ENCODE data around the gene RTRAF. TPM values are rescaled to one million over a fixed set of nuclear protein-coding genes. Genes with fewer than 3 reads are reported as not detected.
A peak's percentile ranks its signal among the peaks of the same experiment; 100 is the strongest.

RTRAF gene
- polyA plus RNA-seq, 1 donor (not counting 4 experiments of a cell fraction or from before 2014, with no cell fraction given): 255 TPM

GRCh38 chr14:51990488-51990887 lies 1.1 kb downstream of the RTRAF start:
- H3K79me2 ChIP-seq (ENCODE audit: control insufficient read depth, insufficient read depth, low read length): peaks cover 44% of the 10 kb centered on the region
- TF ChIP-seq EZH2 (IDR thresholded peaks at IDR 0.05; ENCODE audit: low read length): no peak
- TF ChIP-seq CTCF (optimal IDR thresholded peaks at IDR 0.05 in 1 of 3, IDR thresholded peaks at IDR 0.05 in 1 of 3, conservative IDR thresholded peaks at IDR 0.05 in 1 of 3; ENCODE audit: extremely low read depth in 1 of 3, insufficient read depth in 2 of 3, low read length in 3 of 3): no peak
- H3K27ac ChIP-seq (ENCODE audit: control insufficient read depth, insufficient read depth, low read length): peak overlapping the region; percentile 72
- DNase-seq (ENCODE audit: low read depth, low spot score): no peak
- dilution Hi-C loops (cut with MboI; ENCODE audit: extremely low pct_ligation_motif_present, low sequenced_read_pairs): no loop called here
- H3K9me3 ChIP-seq (ENCODE audit: control insufficient read depth, low read depth, low read length): no peaks in the 10 kb centered on the region
- H3K9ac ChIP-seq (ENCODE audit: control insufficient read depth, extremely low read depth, insufficient read depth, low read length): peak overlapping the region; percentile 77
- no peaks in the 10 kb centered on the region for H3K27me3 ChIP-seq (ENCODE audit: control insufficient read depth, extremely low read depth, insufficient read depth, low read length)
- H3K4me3 ChIP-seq (ENCODE audit: control insufficient read depth in 2 of 3, extremely low read depth in 1 of 3, insufficient read depth in 2 of 3, low read depth in 1 of 3, low read length in 3 of 3): peak overlapping the region; percentile 80 to 95 (median 92)
- peaks cover 5 to 13% of the 10 kb centered on the region in 2 experiments for H3K36me3 ChIP-seq (ENCODE audit: control insufficient read depth in 2 of 2, extremely low read depth in 1 of 2, insufficient read depth in 2 of 2, low read length in 2 of 2)
- H3K4me2 ChIP-seq (ENCODE audit: control insufficient read depth, extremely low read depth, insufficient read depth, low read depth, low read length): peak overlapping the region; percentile 82
- no peak for FAIRE-seq
- no peak overlapping the region for H2AFZ ChIP-seq (ENCODE audit: control insufficient read depth, low read length)
- H4K20me1 ChIP-seq (ENCODE audit: control insufficient read depth, extremely low read depth, insufficient read depth, low read length): no peaks in the 10 kb centered on the region
- no peaks in the 10 kb centered on the region for H3K9me1 ChIP-seq (ENCODE audit: control insufficient read depth, extremely low read depth, insufficient read depth, low read length)
- H3K4me1 ChIP-seq (ENCODE audit: control insufficient read depth, extremely low read depth, insufficient read depth, low read length): peaks cover 9% of the 10 kb centered on the region

GRCh38 chr14:51993285-51993920 lies 4.1 kb downstream of the RTRAF start:
- Histone ChIP-seq H3K9me1 (ENCODE audit: control insufficient read depth, extremely low read depth, insufficient read depth, low read length) (no peaks in the 10 kb centered on the region), H3K36me3 (ENCODE audit: control insufficient read depth in 2 of 2, extremely low read depth in 1 of 2, insufficient read depth in 2 of 2, low read length in 2 of 2) (peaks cover 5 to 18% of the 10 kb centered on the region in 2 experiments), H3K4me1 (ENCODE audit: control insufficient read depth, extremely low read depth, insufficient read depth, low read length) (peaks cover 9% of the 10 kb centered on the region), H3K9ac (ENCODE audit: control insufficient read depth, extremely low read depth, insufficient read depth, low read length) (no peak overlapping the region), H4K20me1 (ENCODE audit: control insufficient read depth, extremely low read depth, insufficient read depth, low read length) (no peaks in the 10 kb centered on the region), H3K27ac (ENCODE audit: control insufficient read depth, insufficient read depth, low read length) (no peak overlapping the region), H3K9me3 (ENCODE audit: control insufficient read depth, low read depth, low read length) (no peaks in the 10 kb centered on the region), H3K4me2 (ENCODE audit: control insufficient read depth, extremely low read depth, insufficient read depth, low read depth, low read length) (no peak overlapping the region), H3K4me3 (ENCODE audit: control insufficient read depth in 2 of 3, extremely low read depth in 1 of 3, insufficient read depth in 2 of 3, low read depth in 1 of 3, low read length in 3 of 3) (no peak overlapping the region), H2AFZ (ENCODE audit: control insufficient read depth, low read length) (no peak overlapping the region), H3K79me2 (ENCODE audit: control insufficient read depth, insufficient read depth, low read length) (peaks cover 53% of the 10 kb centered on the region), H3K27me3 (ENCODE audit: control insufficient read depth, extremely low read depth, insufficient read depth, low read length) (no peaks in the 10 kb centered on the region)
- dilution Hi-C loops (cut with MboI; ENCODE audit: extremely low pct_ligation_motif_present, low sequenced_read_pairs): no loop called here
- no peak for DNase-seq (ENCODE audit: low read depth, low spot score)
- no peak for TF ChIP-seq EZH2 (IDR thresholded peaks at IDR 0.05; ENCODE audit: low read length)
- TF ChIP-seq CTCF (optimal IDR thresholded peaks at IDR 0.05 in 1 of 3, IDR thresholded peaks at IDR 0.05 in 1 of 3, conservative IDR thresholded peaks at IDR 0.05 in 1 of 3; ENCODE audit: extremely low read depth in 1 of 3, insufficient read depth in 2 of 3, low read length in 3 of 3): no peak
- no peak for FAIRE-seq
